ENCODE data around the gene PRDX2.

DNA sequence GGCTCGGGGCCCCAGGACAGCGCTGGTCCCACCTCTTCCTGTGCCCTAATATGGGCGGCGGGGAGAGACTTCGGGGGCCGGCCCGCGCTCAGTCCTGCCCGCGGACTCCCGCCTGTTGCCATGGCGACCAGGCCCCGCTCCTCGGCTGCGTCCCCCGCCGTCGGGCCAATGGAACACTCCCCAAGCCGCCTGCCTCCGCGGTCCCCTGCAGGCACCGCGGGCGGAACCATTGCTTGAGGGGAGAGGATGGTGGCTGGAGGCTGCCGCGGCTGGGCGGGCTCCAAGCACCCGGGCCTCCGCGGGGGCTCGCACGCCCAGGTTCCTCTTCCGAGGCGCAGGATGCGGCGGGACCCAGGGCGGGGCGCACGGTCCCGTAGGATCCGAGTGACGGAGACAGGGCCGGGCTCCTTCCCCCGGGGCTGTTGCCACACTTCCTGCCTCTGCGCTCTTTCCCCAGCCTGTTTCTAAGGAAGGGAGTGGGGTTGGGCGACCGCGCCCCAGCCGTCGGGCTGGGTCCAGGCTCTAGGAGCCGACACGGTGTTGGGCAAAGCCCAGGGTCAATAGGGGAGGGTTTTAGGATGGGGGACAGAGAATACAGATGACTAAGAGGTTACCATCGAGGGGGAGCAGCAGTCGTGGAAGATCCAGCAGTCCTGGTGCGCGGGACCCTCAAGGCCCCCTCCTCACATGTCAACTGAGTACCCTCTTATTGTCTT is 11.5 kb downstream of the PRDX2 start:
- TF ChIP-seq POLR2A (IDR thresholded peaks at IDR 0.05), result peak; percentile 95
- TF ChIP-seq, protein P1, sequence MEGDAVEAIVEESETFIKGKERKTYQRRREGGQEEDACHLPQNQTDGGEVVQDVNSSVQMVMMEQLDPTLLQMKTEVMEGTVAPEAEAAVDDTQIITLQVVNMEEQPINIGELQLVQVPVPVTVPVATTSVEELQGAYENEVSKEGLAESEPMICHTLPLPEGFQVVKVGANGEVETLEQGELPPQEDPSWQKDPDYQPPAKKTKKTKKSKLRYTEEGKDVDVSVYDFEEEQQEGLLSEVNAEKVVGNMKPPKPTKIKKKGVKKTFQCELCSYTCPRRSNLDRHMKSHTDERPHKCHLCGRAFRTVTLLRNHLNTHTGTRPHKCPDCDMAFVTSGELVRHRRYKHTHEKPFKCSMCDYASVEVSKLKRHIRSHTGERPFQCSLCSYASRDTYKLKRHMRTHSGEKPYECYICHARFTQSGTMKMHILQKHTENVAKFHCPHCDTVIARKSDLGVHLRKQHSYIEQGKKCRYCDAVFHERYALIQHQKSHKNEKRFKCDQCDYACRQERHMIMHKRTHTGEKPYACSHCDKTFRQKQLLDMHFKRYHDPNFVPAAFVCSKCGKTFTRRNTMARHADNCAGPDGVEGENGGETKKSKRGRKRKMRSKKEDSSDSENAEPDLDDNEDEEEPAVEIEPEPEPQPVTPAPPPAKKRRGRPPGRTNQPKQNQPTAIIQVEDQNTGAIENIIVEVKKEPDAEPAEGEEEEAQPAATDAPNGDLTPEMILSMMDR (IDR thresholded peaks at IDR 0.05), result no peak
